ENCODE measurements around the gene TTLL11. TPM values are rescaled to one million over a fixed set of nuclear protein-coding genes. Genes with fewer than 3 reads are reported as not detected.
"Not testable (repeated sequence)": the region's sequence is repeated elsewhere in the genome, so short reads cannot be mapped to it uniquely, and the experiment has no call there.

Gene TTLL11
- total RNA-seq, 6 donors from 2014 or later: 6.8 to 18.9 (median 12.9) TPM

DNA sequence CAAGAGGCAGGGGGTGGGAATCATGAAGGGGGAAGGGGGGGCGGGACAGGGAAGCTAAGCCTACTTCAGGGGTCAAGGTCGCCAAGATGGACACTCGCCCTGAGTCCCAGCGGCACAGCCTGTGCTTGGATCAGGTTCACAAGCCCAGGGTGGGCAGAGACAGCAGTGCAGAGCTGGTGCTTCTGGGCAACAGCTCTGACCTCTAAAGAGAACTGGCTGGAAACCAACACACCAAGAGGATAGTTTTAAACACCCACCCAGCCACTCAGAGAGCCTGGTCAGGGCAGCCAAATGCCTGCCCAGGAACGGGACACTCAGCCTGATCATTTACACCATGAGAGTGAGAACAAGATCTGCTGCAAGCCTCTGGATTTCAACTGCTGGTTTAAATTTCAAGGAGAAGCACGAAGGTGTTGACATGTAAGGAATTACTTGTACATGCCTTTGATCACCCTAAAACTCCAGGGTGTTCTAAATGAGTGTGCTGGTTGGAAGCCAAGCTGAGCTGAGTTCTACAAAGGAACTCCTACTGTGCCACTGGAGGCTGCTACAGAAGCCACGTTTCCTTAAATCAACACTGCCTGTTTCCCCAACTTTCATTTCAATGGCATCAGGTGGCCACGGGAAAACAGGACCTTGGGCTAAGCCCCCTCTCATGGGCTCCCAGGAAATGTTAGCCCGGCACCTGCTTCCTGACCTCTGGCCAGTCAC lies 91.5 kb downstream of the TTLL11 start:
- no peaks in the 10 kb centered on the region for H3K36me3 ChIP-seq
- no peaks in the 10 kb centered on the region for H3K27me3 ChIP-seq
- DNase-seq: peak in 1 of 2 donors; percentile 40
- ATAC-seq (ENCODE audit: low FRiP score in 2 of 2): peak in 1 of 2 donors; percentile 39
- H3K9me3 ChIP-seq: no peaks in the 10 kb centered on the region
- whole genome bisulfite sequencing, 2 donors: 73 to 78% methylated on average over 3 to 8 of the region's 9 CpGs
- peaks cover 0 to 15% (median 9%) of the 10 kb centered on the region in 4 donors for H3K4me1 ChIP-seq
- H3K4me3 ChIP-seq: no peak overlapping the region
- no peak for TF ChIP-seq POLR2AphosphoS5 (IDR thresholded peaks at IDR 0.05)
- no peak for TF ChIP-seq EP300 (IDR thresholded peaks at IDR 0.05)
- TF ChIP-seq, protein P1, sequence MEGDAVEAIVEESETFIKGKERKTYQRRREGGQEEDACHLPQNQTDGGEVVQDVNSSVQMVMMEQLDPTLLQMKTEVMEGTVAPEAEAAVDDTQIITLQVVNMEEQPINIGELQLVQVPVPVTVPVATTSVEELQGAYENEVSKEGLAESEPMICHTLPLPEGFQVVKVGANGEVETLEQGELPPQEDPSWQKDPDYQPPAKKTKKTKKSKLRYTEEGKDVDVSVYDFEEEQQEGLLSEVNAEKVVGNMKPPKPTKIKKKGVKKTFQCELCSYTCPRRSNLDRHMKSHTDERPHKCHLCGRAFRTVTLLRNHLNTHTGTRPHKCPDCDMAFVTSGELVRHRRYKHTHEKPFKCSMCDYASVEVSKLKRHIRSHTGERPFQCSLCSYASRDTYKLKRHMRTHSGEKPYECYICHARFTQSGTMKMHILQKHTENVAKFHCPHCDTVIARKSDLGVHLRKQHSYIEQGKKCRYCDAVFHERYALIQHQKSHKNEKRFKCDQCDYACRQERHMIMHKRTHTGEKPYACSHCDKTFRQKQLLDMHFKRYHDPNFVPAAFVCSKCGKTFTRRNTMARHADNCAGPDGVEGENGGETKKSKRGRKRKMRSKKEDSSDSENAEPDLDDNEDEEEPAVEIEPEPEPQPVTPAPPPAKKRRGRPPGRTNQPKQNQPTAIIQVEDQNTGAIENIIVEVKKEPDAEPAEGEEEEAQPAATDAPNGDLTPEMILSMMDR (IDR thresholded peaks at IDR 0.05): no peak
- TF ChIP-seq POLR2A (IDR thresholded peaks at IDR 0.05): no peak
- H3K27ac ChIP-seq: peak overlapping the region in 1 of 4 donors; percentile 23

DNA sequence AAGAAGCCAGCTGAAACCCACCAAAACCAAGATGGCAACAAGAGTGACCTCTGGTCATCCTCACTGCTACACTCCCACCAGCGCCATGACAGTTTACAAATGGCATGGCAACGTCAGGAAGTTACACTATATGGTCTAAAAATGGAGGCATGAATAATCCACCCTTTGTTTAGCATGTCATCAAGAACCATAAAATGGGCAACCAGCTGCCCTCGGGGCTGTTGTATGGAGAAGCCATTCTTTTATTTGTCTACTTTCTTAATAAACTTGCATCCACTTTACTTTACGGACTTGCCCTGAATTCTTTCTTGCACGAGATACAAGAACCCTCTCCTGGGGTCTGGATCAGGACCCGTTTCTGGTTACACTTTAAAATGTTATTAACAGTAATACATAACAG lies 92.6 kb downstream of the TTLL11 start:
- not testable (repeated sequence) for H3K4me3 ChIP-seq; H3K36me3 ChIP-seq; H3K27ac ChIP-seq; H3K27me3 ChIP-seq; DNase-seq; ATAC-seq (ENCODE audit: low FRiP score in 2 of 2); H3K9me3 ChIP-seq
- H3K4me1 ChIP-seq: peaks cover 0 to 15% (median 9%) of the 10 kb centered on the region in 4 donors
- 73 to 89% methylated on average over 6 of the region's 6 CpGs for WGBS, 2 donors

DNA sequence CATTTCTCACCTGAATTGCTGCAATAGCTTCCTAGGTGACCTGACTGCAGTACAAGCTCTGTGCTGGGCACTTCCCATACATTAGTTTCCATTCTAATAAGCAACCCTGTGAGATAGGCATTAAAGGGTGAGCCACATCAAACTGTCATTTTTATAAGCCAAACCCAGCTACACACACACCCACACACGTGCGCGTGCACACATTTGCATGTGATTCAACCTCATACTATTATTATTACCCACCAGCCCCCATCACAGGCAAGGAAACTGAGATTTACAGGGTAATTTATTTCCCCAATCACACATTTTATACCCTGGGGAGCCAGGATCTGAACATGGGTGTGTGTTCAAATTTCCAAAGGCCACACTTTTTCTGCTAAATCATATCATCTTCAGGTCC lies 93.6 kb downstream of the TTLL11 start:
- TF ChIP-seq, protein P1 (IDR thresholded peaks at IDR 0.05): no peak
- TF ChIP-seq POLR2AphosphoS5 (IDR thresholded peaks at IDR 0.05) (no peak), EP300 (IDR thresholded peaks at IDR 0.05) (no peak), POLR2A (IDR thresholded peaks at IDR 0.05) (no peak)
- H3K36me3 ChIP-seq: no peaks in the 10 kb centered on the region
- WGBS, 2 donors: 83 to 98% methylated on average over 3 of the region's 3 CpGs

DNA sequence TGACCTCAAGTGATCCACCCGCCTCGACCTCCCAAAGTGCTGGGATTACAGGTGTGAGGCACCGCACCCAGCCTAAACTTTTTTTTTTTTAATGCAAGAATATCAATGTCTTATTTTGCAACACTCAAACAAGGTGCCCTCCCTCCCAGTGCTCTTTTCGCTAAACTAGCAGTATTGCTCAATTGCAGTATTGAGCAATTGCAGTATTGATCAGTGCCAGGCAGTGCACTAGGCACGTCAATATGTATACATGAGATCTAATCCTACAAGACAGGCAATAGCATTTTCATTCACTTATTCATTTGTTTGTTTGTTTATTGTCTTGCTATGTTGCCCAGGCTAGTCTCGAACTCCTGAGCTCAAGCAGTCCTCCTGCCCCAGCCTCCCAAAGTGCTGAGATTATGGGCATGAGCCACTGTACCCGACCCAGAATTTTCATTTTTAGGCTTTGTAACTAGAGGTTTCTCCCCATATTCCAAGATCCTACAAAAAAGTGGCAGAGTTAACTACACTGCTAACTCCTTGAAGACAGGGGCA lies 94.5 kb downstream of the TTLL11 start:
- ATAC-seq (ENCODE audit: low FRiP score in 2 of 2) (no peak), DNase-seq (no peak)
- no peaks in the 10 kb centered on the region for H3K27me3 ChIP-seq
- TF ChIP-seq POLR2A (IDR thresholded peaks at IDR 0.05) (no peak), POLR2AphosphoS5 (IDR thresholded peaks at IDR 0.05) (no peak), EP300 (IDR thresholded peaks at IDR 0.05) (no peak)
- TF ChIP-seq, protein P1 (IDR thresholded peaks at IDR 0.05): no peak
- H3K36me3 ChIP-seq: no peaks in the 10 kb centered on the region
- no peak overlapping the region for H3K4me3 ChIP-seq
- 80 to 90% methylated on average over 7 of the region's 7 CpGs for WGBS, 2 donors
- no peak overlapping the region for H3K27ac ChIP-seq
- H3K9me3 ChIP-seq: no peaks in the 10 kb centered on the region
- H3K4me1 ChIP-seq: peaks cover 0 to 15% (median 9%) of the 10 kb centered on the region in 4 donors

More for the DNA sequence above, 93.6 kb downstream of the TTLL11 start:
- Histone ChIP-seq H3K27me3 (no peaks in the 10 kb centered on the region), H3K9me3 (no peaks in the 10 kb centered on the region), H3K27ac (no peak overlapping the region), H3K4me1 (peaks cover 0 to 15% (median 9%) of the 10 kb centered on the region in 4 donors), H3K4me3 (no peak overlapping the region)
- DNase-seq (no peak), ATAC-seq (ENCODE audit: low FRiP score in 2 of 2) (no peak)

DNA sequence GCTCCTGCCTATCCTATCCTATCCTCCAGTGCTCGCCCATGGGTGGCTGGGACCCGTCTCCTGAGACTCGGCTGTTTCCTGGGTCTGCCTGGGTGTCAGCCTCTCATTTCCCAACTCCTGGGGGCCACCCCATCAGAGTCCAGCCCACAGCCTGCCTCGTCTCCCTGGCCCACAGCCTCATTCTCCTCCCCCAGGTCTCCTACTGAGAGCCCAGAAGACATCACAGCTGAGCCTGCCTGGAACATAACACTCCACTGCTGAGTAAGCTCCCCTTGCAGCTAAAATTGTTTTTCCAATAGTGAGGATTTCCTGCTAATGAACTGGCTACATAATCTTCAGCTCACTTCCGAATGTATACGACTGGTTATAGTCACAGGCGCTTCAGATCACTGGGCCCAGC lies 95.3 kb downstream of the TTLL11 start:
- no peaks in the 10 kb centered on the region for H3K27me3 ChIP-seq
- TF ChIP-seq, protein P1 (IDR thresholded peaks at IDR 0.05): no peak
- TF ChIP-seq EP300 (IDR thresholded peaks at IDR 0.05) (no peak), POLR2AphosphoS5 (IDR thresholded peaks at IDR 0.05) (no peak), POLR2A (IDR thresholded peaks at IDR 0.05) (no peak)
- H3K36me3 ChIP-seq: no peaks in the 10 kb centered on the region
- 78 to 88% methylated on average over 7 of the region's 7 CpGs for WGBS, 2 donors
- H3K27ac ChIP-seq: no peak overlapping the region
- H3K9me3 ChIP-seq: no peaks in the 10 kb centered on the region
- DNase-seq: no peak
- no peak overlapping the region for H3K4me3 ChIP-seq
- peaks cover 0 to 15% (median 9%) of the 10 kb centered on the region in 4 donors for H3K4me1 ChIP-seq
- peak in 1 of 2 donors; percentile 31 for ATAC-seq (ENCODE audit: low FRiP score in 2 of 2)

Data from upper lobe of left lung (tissue), 6 donors.